CD4-positive, alpha-beta memory T cell (primary cell): ENCODE results near the gene CFAP119. TPM values are rescaled to one million over a fixed set of nuclear protein-coding genes. Genes with fewer than 3 reads are reported as not detected.

Experiments
- CTCF ChIA-PET: fragments of 350-600 bp; sonication (Branson Sonifier 250); formaldehyde crosslinking; loops from one replicate; lab custom pipeline; 2021; ENCODE audit warnings: inconsistent platforms; ENCODE audit not compliant: partially characterized antibody; lab: Charles Lee
- POLR2A ChIA-PET: fragments of 350-600 bp; sonication (Branson Sonifier 250); formaldehyde crosslinking; loops from one replicate; lab custom pipeline; 2021; ENCODE audit not compliant: partially characterized antibody; lab: Charles Lee
- DNase-seq, 5 donors: peaks; one replicate each; pipeline versions ENCODE4 v3.0.0 to v3.0.0-alpha.2; 2020 to 2022; ENCODE audit warnings: mixed read lengths in 1 of 5
- H3K27ac ChIP-seq: one replicate; pipeline ENCODE4 v1.7.0; 2013; ENCODE audit warnings: low read depth, low read length
- H3K27me3 ChIP-seq: 2 replicates; pipeline ENCODE4 v1.7.0; 2013; ENCODE audit warnings: mild to moderate bottlenecking, low read length, moderate library complexity; ENCODE audit not compliant: insufficient read depth
- H3K36me3 ChIP-seq: 2 replicates; pipeline ENCODE4 v1.7.0; 2013; ENCODE audit warnings: mild to moderate bottlenecking, low read length, moderate library complexity; ENCODE audit not compliant: insufficient read depth
- H3K4me1 ChIP-seq: 2 replicates; pipeline ENCODE4 v1.7.0; 2013; ENCODE audit warnings: mild to moderate bottlenecking, low read length, moderate library complexity; ENCODE audit not compliant: insufficient read depth
- H3K4me3 ChIP-seq, 2 donors: one replicate each; pipeline ENCODE4 v1.7.0; 2013; ENCODE audit warnings: low read length in 2 of 2, mild to moderate bottlenecking in 1 of 2
- H3K9me3 ChIP-seq, 2 donors: one replicate each; pipeline ENCODE4 v1.7.0; 2013; ENCODE audit warnings: low read length in 2 of 2, control low read depth in 1 of 2; ENCODE audit not compliant: control insufficient read depth in 1 of 2
- H3K27ac Mint-ChIP-seq, 7 donors: one replicate each; pipeline ENCODE4 v1.8.0; 2020 to 2021; ENCODE audit warnings: mixed read lengths in 7 of 7, mild to moderate bottlenecking in 6 of 7, inconsistent platforms in 3 of 7, moderate library complexity in 3 of 7
- H3K27me3 Mint-ChIP-seq, 2 donors: one replicate each; pipeline ENCODE4 v1.8.0; 2020 to 2021; ENCODE audit warnings: mixed read lengths in 2 of 2
- H3K36me3 Mint-ChIP-seq, 2 donors: one replicate each; pipeline ENCODE4 v1.8.0; 2020 to 2021; ENCODE audit warnings: mixed read lengths in 2 of 2, inconsistent platforms in 1 of 2, mild to moderate bottlenecking in 1 of 2
- H3K4me1 Mint-ChIP-seq, 4 donors: one replicate each; pipeline ENCODE4 v1.8.0; 2020 to 2021; ENCODE audit warnings: mixed read lengths in 4 of 4, mild to moderate bottlenecking in 1 of 4
- H3K4me3 Mint-ChIP-seq, 8 donors: one replicate each; pipeline ENCODE4 v1.8.0; 2020 to 2021; ENCODE audit warnings: mixed read lengths in 8 of 8, mild to moderate bottlenecking in 7 of 8, moderate library complexity in 6 of 8, inconsistent platforms in 3 of 8
- H3K9me3 Mint-ChIP-seq, 8 donors: one replicate each; pipeline ENCODE4 v1.8.0; 2020 to 2021; ENCODE audit warnings: mixed read lengths in 8 of 8, mild to moderate bottlenecking in 5 of 8, inconsistent platforms in 3 of 8, moderate library complexity in 1 of 8
- intact Hi-C: fragments of 100-400 bp; cut with micrococcal nuclease; formaldehyde crosslinking; loops from one replicate; pipeline ENCODE4 v1.15.1; 2023
- polyA plus RNA-seq, 2 donors: library from polyadenylated mRNA; unstranded; fragments of 300-500 nt; fragmentation: Illumina TruSeq; gene quantifications; one replicate each; pipeline ENCODE4 v1.2.3, GENCODE V29; 2021
- total RNA-seq, 2 experiments: library from RNA; stranded (reverse); gene quantifications; one replicate each; pipeline ENCODE4 v1.2.3, GENCODE V29; 2021

The CFAP119 gene
- total and polyA plus RNA-seq, 4 experiments from 2014 or later: 0.22 to 3.4 (median 1.5) TPM

GRCh38 chr16:30728899-30729672 is 32.8 kb downstream of the CFAP119 start:
- H3K4me1 ChIP-seq: no peaks in the 10 kb centered on the region
- peaks cover 54% of the 10 kb centered on the region for H3K36me3 ChIP-seq
- Mint-ChIP-seq H3K9me3 (no peaks in the 10 kb centered on the region), H3K4me3 (no peak overlapping the region), H3K27me3 (no peaks in the 10 kb centered on the region), H3K36me3 (peaks cover 56 to 71% of the 10 kb centered on the region in 2 donors), H3K27ac (peak overlapping the region in 1 of 7 donors; percentile 73), H3K4me1 (peaks cover 0 to 9% (median 3%) of the 10 kb centered on the region in 4 donors)
- intact Hi-C loops: no loop called here
- CTCF ChIA-PET: no interaction called here
- no peaks in the 10 kb centered on the region for H3K9me3 ChIP-seq
- no peak for DNase-seq
- POLR2A ChIA-PET: interaction anchor here (0.6 kb wide), 1 partner anchor 681 kb away, joined by 3 read pairs; no protein-coding TSS in a partner anchor
- no peaks in the 10 kb centered on the region for H3K27me3 ChIP-seq
- no peak overlapping the region for H3K4me3 ChIP-seq
- no peak overlapping the region for H3K27ac ChIP-seq

GRCh38 chr16:30728321-30728720 is 33.5 kb downstream of the CFAP119 start:
- Histone ChIP-seq H3K27ac (no peak overlapping the region), H3K27me3 (no peaks in the 10 kb centered on the region), H3K9me3 (no peaks in the 10 kb centered on the region), H3K4me3 (no peak overlapping the region), H3K4me1 (no peaks in the 10 kb centered on the region), H3K36me3 (peaks cover 54% of the 10 kb centered on the region)
- CTCF ChIA-PET: no interaction called here
- Mint-ChIP-seq H3K9me3 (no peaks in the 10 kb centered on the region), H3K27ac (peak overlapping the region in 2 of 7 donors; percentile 32 to 36), H3K27me3 (no peaks in the 10 kb centered on the region), H3K4me1 (peaks cover 0 to 13% (median 4%) of the 10 kb centered on the region in 4 donors), H3K4me3 (no peak overlapping the region), H3K36me3 (peaks cover 58 to 72% of the 10 kb centered on the region in 2 donors)
- no peak for DNase-seq
- POLR2A ChIA-PET: interaction anchor here (0.6 to 1.2 kb wide), 3 partner anchors 13 to 682 kb away, joined by 3 read pairs; no protein-coding TSS in a partner anchor
- intact Hi-C loops: no loop called here

GRCh38 chr16:30725418-30725792 is 36.5 kb downstream of the CFAP119 start:
- Histone ChIP-seq H3K9me3 (no peaks in the 10 kb centered on the region), H3K4me3 (no peak overlapping the region), H3K27ac (no peak overlapping the region), H3K36me3 (peaks cover 69% of the 10 kb centered on the region), H3K27me3 (no peaks in the 10 kb centered on the region), H3K4me1 (no peaks in the 10 kb centered on the region)
- no peak for DNase-seq
- Mint-ChIP-seq H3K4me3 (no peak overlapping the region), H3K36me3 (peaks cover 70 to 85% of the 10 kb centered on the region in 2 donors), H3K27ac (peak overlapping the region in 3 of 7 donors; percentile 41 to 68 (median 48)), H3K4me1 (peaks cover 2 to 13% (median 6%) of the 10 kb centered on the region in 4 donors), H3K9me3 (no peaks in the 10 kb centered on the region), H3K27me3 (no peaks in the 10 kb centered on the region)
- ChIA-PET POLR2A (interaction anchor here (1.0 kb wide), 1 partner anchor 23 kb away, joined by 3 read pairs; the partner anchor contains the start of gene PHKG2), CTCF (no interaction called here)
- intact Hi-C loops: no loop called here

- no peak overlapping the region for H3K4me3 Mint-ChIP-seq
- H3K4me1 Mint-ChIP-seq: peaks cover 2 to 18% (median 7%) of the 10 kb centered on the region in 4 donors
- H3K27me3 Mint-ChIP-seq: no peaks in the 10 kb centered on the region
- peak overlapping the region in 1 of 7 donors; percentile 68 for H3K27ac Mint-ChIP-seq
- Histone ChIP-seq H3K9me3 (no peaks in the 10 kb centered on the region), H3K27ac (no peak overlapping the region), H3K4me1 (no peaks in the 10 kb centered on the region), H3K27me3 (no peaks in the 10 kb centered on the region), H3K4me3 (no peak overlapping the region), H3K36me3 (peaks cover 68% of the 10 kb centered on the region)
- H3K36me3 Mint-ChIP-seq: peaks cover 76 to 86% of the 10 kb centered on the region in 2 donors
- H3K9me3 Mint-ChIP-seq: no peaks in the 10 kb centered on the region
- CTCF ChIA-PET: no interaction called here
- no peak for DNase-seq
- POLR2A ChIA-PET: interaction anchor here (1.0 to 1.4 kb wide), 2 partner anchors 16 to 23 kb away, joined by 3 to 4 read pairs; partner anchors contain the start of gene PHKG2
- intact Hi-C loops: no loop called here
Observed at GRCh38 chr16:30724641-30725417, 37.0 kb downstream of the CFAP119 start.

- H3K27ac Mint-ChIP-seq: peak overlapping the region in 6 of 7 donors; percentile 13 to 77 (median 46)
- ChIA-PET CTCF (no interaction called here), POLR2A (interaction anchor here (0.9 to 1.4 kb wide), 2 partner anchors 15 to 29 kb away, joined by 3 to 4 read pairs; no protein-coding TSS in a partner anchor)
- no peak for DNase-seq
- intact Hi-C loops: no loop called here
- H3K4me3 ChIP-seq: no peak overlapping the region
- H3K4me3 Mint-ChIP-seq: no peak overlapping the region
- no peaks in the 10 kb centered on the region for H3K9me3 Mint-ChIP-seq
- H3K27ac ChIP-seq: no peak overlapping the region
- no peaks in the 10 kb centered on the region for H3K4me1 ChIP-seq
- no peaks in the 10 kb centered on the region for H3K9me3 ChIP-seq
- peaks cover 2 to 20% (median 7%) of the 10 kb centered on the region in 4 donors for H3K4me1 Mint-ChIP-seq
- H3K36me3 Mint-ChIP-seq: peaks cover 73 to 82% of the 10 kb centered on the region in 2 donors
- H3K27me3 ChIP-seq: no peaks in the 10 kb centered on the region
- H3K36me3 ChIP-seq: peaks cover 58% of the 10 kb centered on the region
- H3K27me3 Mint-ChIP-seq: no peaks in the 10 kb centered on the region
Observed at GRCh38 chr16:30723725-30724355, 38.0 kb downstream of the CFAP119 start.

GRCh38 chr16:30722916-30723315 is 38.9 kb downstream of the CFAP119 start:
- CTCF ChIA-PET: no interaction called here
- H3K36me3 ChIP-seq: peaks cover 53% of the 10 kb centered on the region

More at GRCh38 chr16:30722916-30723315, 38.9 kb downstream of the CFAP119 start:
- H3K9me3 Mint-ChIP-seq: no peaks in the 10 kb centered on the region
- H3K4me1 ChIP-seq: no peaks in the 10 kb centered on the region
- H3K27me3 ChIP-seq: no peaks in the 10 kb centered on the region
- H3K4me3 ChIP-seq: no peak overlapping the region
- intact Hi-C loops: no loop called here
- peaks cover 68 to 77% of the 10 kb centered on the region in 2 donors for H3K36me3 Mint-ChIP-seq
- POLR2A ChIA-PET: interaction anchor here (0.9 kb wide), 1 partner anchor 28 kb away, joined by 3 read pairs; no protein-coding TSS in a partner anchor
- H3K4me1 Mint-ChIP-seq: peaks cover 0 to 17% (median 7%) of the 10 kb centered on the region in 4 donors
- H3K27ac ChIP-seq: no peak overlapping the region
- no peaks in the 10 kb centered on the region for H3K9me3 ChIP-seq
- H3K27me3 Mint-ChIP-seq: no peaks in the 10 kb centered on the region
- no peak for DNase-seq
- H3K27ac Mint-ChIP-seq: peak overlapping the region in 3 of 7 donors; percentile 9 to 48 (median 25)
- peak overlapping the region in 1 of 8 donors; percentile 32 for H3K4me3 Mint-ChIP-seq
